Ovary (tissue), 3 donors: ENCODE measurements around the gene CD9.

Experiments used
- CTCF ChIP-seq, 3 donors: fragments of 450-650 bp in 2 of 3; fragments of 200-600 bp in 1 of 3; IDR thresholded peaks; one replicate each; pipeline versions ENCODE4 v1.5.1 to v1.8.0; 2016 to 2022; ENCODE audit warnings: antibody characterized with exemption in 3 of 3, mild to moderate bottlenecking in 1 of 3
- POLR2A ChIP-seq: fragments of 450-650 bp; IDR thresholded peaks from one replicate; pipeline ENCODE4 v1.6.1; 2017; ENCODE audit warnings: antibody characterized with exemption, mild to moderate bottlenecking, moderate library complexity
- donor health status: DM: no; HTN: no; CAD: no.

- TF ChIP-seq CTCF (IDR thresholded peaks at IDR 0.05) (no peak), POLR2A (no peak)
Observed at GRCh38 chr12:6266971-6267721, 66.9 kb downstream of the CD9 start.
